ENCODE results near the gene TNP2. TPM values are rescaled to one million over a fixed set of nuclear protein-coding genes. Genes with fewer than 3 reads are reported as not detected.
"Not testable (repeated sequence)": the region's sequence is repeated elsewhere in the genome, so short reads cannot be mapped to it uniquely, and the experiment has no call there.

The TNP2 gene
- total RNA-seq, 1 experiment from 2014 or later = not detected

DNA sequence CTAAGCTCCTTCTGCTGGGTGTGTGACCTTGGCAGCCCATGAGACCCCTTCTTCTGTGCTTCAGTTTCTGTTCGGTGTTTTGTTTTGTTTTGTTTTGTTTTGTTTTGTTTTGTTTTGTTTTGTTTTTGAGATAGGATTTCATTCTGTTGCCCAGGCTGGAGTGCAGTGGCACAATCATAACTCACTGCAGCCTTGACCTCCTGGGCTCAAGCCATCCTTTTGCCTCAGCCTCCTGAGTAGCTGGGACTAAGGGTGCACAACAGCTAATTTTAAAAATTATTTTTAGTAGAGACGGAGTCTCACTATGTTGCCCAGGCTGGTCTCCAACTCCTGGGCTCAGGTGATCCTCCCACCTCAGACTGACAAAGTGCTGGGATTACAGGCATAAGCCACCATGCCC lies 48.6 kb downstream of the TNP2 start:
- not testable (repeated sequence) for DNase-seq (ENCODE audit: low read depth)

DNA sequence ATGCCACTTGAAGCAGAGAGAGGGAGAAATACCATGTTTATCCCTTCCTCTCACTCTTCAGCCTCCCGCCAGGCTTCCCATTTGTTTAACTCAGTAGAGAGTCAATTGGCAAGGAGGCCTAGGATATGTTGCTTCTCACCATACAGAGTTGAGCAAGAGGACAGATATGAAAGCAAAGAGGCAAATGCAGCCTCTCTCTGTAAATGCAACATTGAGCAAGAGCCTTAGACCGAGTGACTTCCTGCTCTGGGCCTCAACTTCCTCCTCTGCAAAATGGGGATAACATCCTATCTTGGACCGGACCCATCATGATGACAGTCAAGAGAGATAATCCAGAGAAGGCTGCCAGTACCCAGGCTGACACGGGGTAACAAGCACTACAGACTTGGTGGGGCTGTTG lies 49.9 kb downstream of the TNP2 start:
- no peak for DNase-seq (ENCODE audit: low read depth)

DNA sequence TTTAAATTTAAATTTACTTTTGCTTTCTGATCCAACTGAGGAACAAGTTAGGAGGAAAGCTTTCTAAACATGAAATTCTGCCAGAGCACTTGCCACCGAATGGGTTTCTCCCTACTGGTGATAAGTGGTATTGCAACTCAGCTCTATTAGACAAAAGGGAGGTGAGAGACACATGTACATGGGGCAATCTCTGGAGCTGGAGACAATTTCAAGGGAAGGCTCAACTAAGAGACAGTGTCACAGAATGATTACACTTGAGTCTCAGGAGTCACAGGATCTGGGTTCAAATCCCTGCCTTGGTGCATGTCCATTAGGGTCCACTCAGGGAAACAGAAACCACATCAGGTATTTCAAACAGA lies 50.5 kb downstream of the TNP2 start:
- DNase-seq (ENCODE audit: low read depth) = peak; percentile 30

Other genes starting within 250 kb of the TNP2 start
- 0.51 and 0.98 TPM in 2 replicates for gene SOCS1, start 13.1 kb downstream of the TNP2 start, total RNA-seq (2014; rRNA removed)
- gene PRM3, start 4.3 kb upstream of the TNP2 start, total RNA-seq (2014; rRNA removed) = not detected in 2 replicates
- gene PRM2, start 7.2 kb upstream of the TNP2 start, total RNA-seq (2014; rRNA removed) = not detected in 2 replicates
- gene PRM1, start 12.0 kb upstream of the TNP2 start, total RNA-seq (2014; rRNA removed) = not detected in 2 replicates
- 14.2 and 14.3 TPM in 2 replicates for gene RMI2, start 76.1 kb upstream of the TNP2 start, total RNA-seq (2014; rRNA removed)

Data from LHCN-M2 (cell line).